NT2/D1 (cell line): ENCODE measurements around the gene FAH.

Source experiments
- SUZ12 ChIP-seq: IDR thresholded peaks from 2 replicates; pipeline ENCODE4 v1.6.1; 2011; ENCODE audit not compliant: insufficient read length, insufficient read depth; ENCODE audit errors: extremely low read depth
- YY1 ChIP-seq: IDR thresholded peaks from 2 replicates; pipeline ENCODE4 v1.6.1; 2011; ENCODE audit not compliant: insufficient read length, insufficient read depth
- ZNF274 ChIP-seq: IDR thresholded peaks from 2 replicates; pipeline ENCODE4 v1.6.1; 2011; ENCODE audit warnings: mild to moderate bottlenecking, low read depth, low read length

- TF ChIP-seq SUZ12 (no peak), ZNF274 (no peak), YY1 (no peak)
Measured at GRCh38 chr15:80115021-80115420, 37.8 kb upstream of the FAH start.
